Measurements from ENCODE around the gene FHL5. TPM values are rescaled to one million over a fixed set of nuclear protein-coding genes. Genes with fewer than 3 reads are reported as not detected.

FHL5 gene
- total RNA-seq, 1 donor: not detected

DNA sequence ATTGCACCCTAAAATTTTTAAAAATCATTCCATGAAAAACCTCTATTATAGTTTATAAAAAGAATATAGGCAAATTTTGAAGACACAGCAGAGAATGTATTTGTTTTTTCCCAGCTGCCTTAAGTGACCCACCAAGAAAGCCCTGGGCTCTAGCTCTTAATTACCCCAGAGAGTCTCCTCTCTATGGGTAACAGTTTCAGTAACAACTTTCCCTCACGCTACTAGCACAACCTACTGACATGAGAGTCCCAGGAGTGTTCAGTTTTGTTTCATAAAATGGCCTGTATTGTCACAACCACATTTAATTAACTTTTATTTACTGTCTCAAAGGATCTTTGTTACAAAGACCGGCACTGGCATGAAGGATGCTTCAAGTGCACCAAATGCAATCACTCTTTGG, 41.5 kb downstream of the FHL5 start:
- TF ChIP-seq, protein P1, sequence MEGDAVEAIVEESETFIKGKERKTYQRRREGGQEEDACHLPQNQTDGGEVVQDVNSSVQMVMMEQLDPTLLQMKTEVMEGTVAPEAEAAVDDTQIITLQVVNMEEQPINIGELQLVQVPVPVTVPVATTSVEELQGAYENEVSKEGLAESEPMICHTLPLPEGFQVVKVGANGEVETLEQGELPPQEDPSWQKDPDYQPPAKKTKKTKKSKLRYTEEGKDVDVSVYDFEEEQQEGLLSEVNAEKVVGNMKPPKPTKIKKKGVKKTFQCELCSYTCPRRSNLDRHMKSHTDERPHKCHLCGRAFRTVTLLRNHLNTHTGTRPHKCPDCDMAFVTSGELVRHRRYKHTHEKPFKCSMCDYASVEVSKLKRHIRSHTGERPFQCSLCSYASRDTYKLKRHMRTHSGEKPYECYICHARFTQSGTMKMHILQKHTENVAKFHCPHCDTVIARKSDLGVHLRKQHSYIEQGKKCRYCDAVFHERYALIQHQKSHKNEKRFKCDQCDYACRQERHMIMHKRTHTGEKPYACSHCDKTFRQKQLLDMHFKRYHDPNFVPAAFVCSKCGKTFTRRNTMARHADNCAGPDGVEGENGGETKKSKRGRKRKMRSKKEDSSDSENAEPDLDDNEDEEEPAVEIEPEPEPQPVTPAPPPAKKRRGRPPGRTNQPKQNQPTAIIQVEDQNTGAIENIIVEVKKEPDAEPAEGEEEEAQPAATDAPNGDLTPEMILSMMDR (IDR thresholded peaks at IDR 0.05; ENCODE audit: insufficient read depth, low read length): no peak
- no peak for DNase-seq (ENCODE audit: low read depth)
- no peak overlapping the region for H3K4me3 ChIP-seq (ENCODE audit: low read depth, low read length)

DNA sequence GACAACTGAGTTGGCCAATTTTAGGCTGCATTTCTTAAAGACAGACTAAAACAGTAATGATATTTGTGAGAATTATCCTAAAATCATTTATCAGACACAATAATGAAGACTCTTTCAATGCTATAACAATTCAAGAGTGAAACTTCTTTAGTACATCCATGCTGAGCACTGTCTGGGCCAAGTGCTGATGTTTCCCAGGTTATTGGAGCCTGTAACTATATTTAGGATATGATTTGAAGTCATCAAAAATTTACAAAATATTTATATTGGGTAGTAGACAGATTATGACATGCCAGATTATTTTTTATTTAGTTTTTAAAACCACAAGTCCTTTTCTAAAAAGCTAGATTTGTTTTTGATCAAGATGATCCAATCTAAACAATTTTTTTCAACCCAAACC, 45.1 kb downstream of the FHL5 start:
- no peak for DNase-seq (ENCODE audit: low read depth)
- TF ChIP-seq, protein P1 (IDR thresholded peaks at IDR 0.05; ENCODE audit: insufficient read depth, low read length): no peak
- H3K4me3 ChIP-seq (ENCODE audit: low read depth, low read length): no peak overlapping the region

DNA sequence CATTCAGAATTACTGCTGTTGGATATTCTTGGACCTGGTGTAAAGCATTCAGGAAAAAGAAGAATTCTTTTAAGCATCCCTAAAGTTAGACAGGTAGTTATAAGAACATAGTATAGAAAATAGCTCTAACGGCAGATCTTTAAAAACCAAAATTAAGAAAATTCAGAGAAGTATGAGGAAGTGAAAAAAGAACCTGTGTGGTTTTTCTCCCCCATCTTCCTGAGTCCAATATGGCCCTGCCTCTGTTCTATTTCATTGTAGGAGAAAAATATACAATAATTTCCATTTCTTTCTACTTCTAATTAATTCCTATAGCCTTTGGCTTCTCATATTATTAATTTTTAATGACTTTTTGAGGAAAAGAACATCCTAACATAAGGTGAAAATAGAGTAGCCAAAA, 47.1 kb downstream of the FHL5 start:
- DNase-seq (ENCODE audit: low read depth): no peak
- H3K4me3 ChIP-seq (ENCODE audit: low read depth, low read length): no peak overlapping the region
- TF ChIP-seq, protein P1 (IDR thresholded peaks at IDR 0.05; ENCODE audit: insufficient read depth, low read length): no peak

DNA sequence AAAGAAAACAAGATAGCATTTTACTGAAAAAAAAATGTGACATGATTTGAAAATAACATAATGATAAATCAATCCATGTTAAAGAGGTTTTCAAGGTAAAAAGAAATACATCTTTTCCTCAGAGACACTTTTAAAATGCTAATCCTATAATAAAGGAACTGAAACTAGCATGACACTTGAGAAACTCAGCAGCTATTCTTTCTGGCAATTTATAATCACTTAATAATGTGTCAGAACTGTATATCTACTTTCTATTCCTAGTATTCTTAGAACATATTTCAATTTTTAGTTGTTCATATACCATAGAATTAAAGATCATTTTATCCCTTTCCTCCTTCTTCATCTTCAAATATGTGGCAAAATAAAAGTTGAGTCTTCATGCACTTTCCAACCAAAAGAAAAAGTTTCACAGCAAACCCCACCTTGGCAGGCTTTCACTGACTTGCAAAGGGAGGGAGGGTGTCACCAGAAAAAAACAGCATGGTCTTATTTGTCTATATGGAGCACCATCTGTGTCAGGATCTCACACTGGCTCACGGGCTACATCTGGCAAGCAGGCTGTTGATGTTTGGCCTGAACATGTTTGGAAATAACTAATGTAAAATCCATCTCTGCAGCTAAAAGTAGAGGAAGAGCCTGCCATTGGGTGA, 48.5 kb downstream of the FHL5 start:
- TF ChIP-seq, protein P1 (IDR thresholded peaks at IDR 0.05; ENCODE audit: insufficient read depth, low read length): no peak
- H3K4me3 ChIP-seq (ENCODE audit: low read depth, low read length): no peak overlapping the region
- no peak for DNase-seq (ENCODE audit: low read depth)

DNA sequence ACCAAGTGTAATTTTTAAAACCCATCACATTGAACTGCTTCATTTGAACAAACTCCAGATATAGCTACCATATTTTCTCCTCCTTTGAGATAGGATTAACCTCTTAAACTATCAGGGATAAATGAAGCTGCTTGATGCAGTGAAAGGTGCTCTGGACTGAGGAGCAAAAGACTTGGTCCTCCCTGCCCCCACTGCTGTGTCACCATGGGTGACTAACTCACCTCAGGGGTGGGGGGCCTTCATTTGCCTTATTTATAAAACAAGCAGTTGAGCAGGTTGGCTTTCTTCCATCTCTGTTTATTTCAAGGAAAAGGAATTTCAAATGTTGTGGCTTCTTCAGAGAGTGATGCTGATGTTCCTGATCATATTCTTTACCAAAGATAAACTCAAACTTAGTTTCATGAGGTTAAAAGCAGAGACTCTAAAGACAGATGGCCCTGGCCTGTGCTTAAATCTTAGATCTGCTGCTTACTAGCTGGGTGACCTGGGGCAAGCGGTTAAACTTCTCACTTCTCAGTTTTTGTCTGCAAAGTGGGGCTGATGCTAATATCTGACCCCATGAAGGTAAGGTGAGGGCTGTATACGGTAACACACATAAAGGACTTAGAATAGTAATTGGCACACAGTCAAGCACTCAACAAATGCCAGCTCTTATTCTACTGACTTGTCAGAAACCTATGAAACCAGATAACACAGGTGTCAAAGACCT, 50.5 kb downstream of the FHL5 start:
- H3K4me3 ChIP-seq (ENCODE audit: low read depth, low read length): no peak overlapping the region
- no peak for DNase-seq (ENCODE audit: low read depth)
- TF ChIP-seq, protein P1 (IDR thresholded peaks at IDR 0.05; ENCODE audit: insufficient read depth, low read length): no peak

DNA sequence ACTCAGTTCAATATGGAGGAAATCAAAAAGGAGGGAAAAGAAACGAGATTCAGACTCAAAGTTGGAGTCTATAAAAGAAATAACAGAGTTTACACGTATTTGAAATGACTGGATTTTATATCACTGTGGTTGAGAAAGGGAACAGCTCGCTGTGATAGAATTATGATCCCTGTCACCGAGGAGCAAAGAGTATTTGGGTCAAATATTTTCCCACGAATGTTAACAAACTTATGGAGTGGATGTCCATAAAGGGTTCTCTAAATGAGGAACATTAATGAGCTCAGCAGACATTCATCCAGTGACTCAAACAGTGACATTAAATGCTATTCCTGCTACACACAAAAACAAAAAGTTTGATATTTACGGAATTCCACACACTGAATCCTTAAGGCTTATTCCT, 57.9 kb downstream of the FHL5 start:
- H3K4me3 ChIP-seq (ENCODE audit: low read depth, low read length): no peak overlapping the region
- DNase-seq (ENCODE audit: low read depth): no peak
- TF ChIP-seq, protein P1 (IDR thresholded peaks at IDR 0.05; ENCODE audit: insufficient read depth, low read length): no peak

All from fibroblast of the aortic adventitia (primary cell).